NT2/D1 (cell line): ENCODE data around the gene VAMP1.

ENCODE experiments used
- DNase-seq: peaks from one replicate; pipeline ENCODE4 v3.0.0-alpha.2; 2011; ENCODE audit warnings: low read depth, low spot score
- H3K27me3 ChIP-seq: 2 replicates; pipeline ENCODE4 v1.6.0; 2011; ENCODE audit warnings: mild to moderate bottlenecking; ENCODE audit not compliant: insufficient read length, insufficient read depth
- H3K36me3 ChIP-seq: 2 replicates; pipeline ENCODE4 v1.6.1; 2011; ENCODE audit warnings: mild to moderate bottlenecking, low read length, mixed read lengths; ENCODE audit not compliant: insufficient read depth, insufficient read length
- H3K4me1 ChIP-seq: 2 replicates; pipeline ENCODE4 v1.5.1; 2011; ENCODE audit not compliant: insufficient read depth, insufficient read length
- H3K4me3 ChIP-seq: 2 replicates; pipeline ENCODE4 v1.5.1; 2011; ENCODE audit warnings: low read depth; ENCODE audit not compliant: insufficient read length
- H3K9ac ChIP-seq: 2 replicates; pipeline ENCODE4 v1.6.0; 2011; ENCODE audit warnings: low read depth; ENCODE audit not compliant: insufficient read length
- H3K9me3 ChIP-seq: 2 replicates; pipeline ENCODE4 v1.5.1; 2011; ENCODE audit warnings: mild to moderate bottlenecking, low read length; ENCODE audit not compliant: insufficient read depth
- SUZ12 ChIP-seq: IDR thresholded peaks from 2 replicates; pipeline ENCODE4 v1.6.1; 2011; ENCODE audit not compliant: insufficient read length, insufficient read depth; ENCODE audit errors: extremely low read depth
- YY1 ChIP-seq: IDR thresholded peaks from 2 replicates; pipeline ENCODE4 v1.6.1; 2011; ENCODE audit not compliant: insufficient read length, insufficient read depth
- ZNF274 ChIP-seq: IDR thresholded peaks from 2 replicates; pipeline ENCODE4 v1.6.1; 2011; ENCODE audit warnings: mild to moderate bottlenecking, low read depth, low read length

The VAMP1 gene

GRCh38 chr12:6452245-6452943, 18.1 kb downstream of the VAMP1 start:
- Histone ChIP-seq H3K36me3 (peaks cover 23% of the 10 kb centered on the region), H3K4me3 (peak overlapping the region; percentile 42), H3K27me3 (no peaks in the 10 kb centered on the region), H3K9me3 (no peaks in the 10 kb centered on the region), H3K9ac (peak overlapping the region; percentile 86), H3K4me1 (peaks cover 26% of the 10 kb centered on the region)
- no peak for TF ChIP-seq ZNF274
- TF ChIP-seq SUZ12 = no peak
- no peak for TF ChIP-seq YY1
- no peak for DNase-seq

- no peaks in the 10 kb centered on the region for H3K9me3 ChIP-seq
- H3K4me1 ChIP-seq = peaks cover 26% of the 10 kb centered on the region
- H3K9ac ChIP-seq = peak within 1 kb of the TSS; percentile 86
- TF ChIP-seq SUZ12 (no peak), YY1 (peak; percentile 42)
- peak; percentile 48 for DNase-seq
- H3K4me3 ChIP-seq = peak within 1 kb of the TSS; percentile 42
- peaks cover 20% of the 10 kb centered on the region for H3K36me3 ChIP-seq
- no peaks in the 10 kb centered on the region for H3K27me3 ChIP-seq
Measured at GRCh38 chr12:6451348-6452244, 18.9 kb downstream of the VAMP1 start, which contains the start of gene TAPBPL. TSS of gene TAPBPL (plus strand) at chr12:6452042. CDS start at chr12:6452249, 207 bp downstream.

- peak overlapping the region; percentile 42 for H3K4me3 ChIP-seq
- peak; percentile 84 for DNase-seq
- H3K9me3 ChIP-seq = no peaks in the 10 kb centered on the region
- peaks cover 26% of the 10 kb centered on the region for H3K36me3 ChIP-seq
- H3K4me1 ChIP-seq = peaks cover 26% of the 10 kb centered on the region
- H3K9ac ChIP-seq = peak overlapping the region; percentile 86
- H3K27me3 ChIP-seq = no peaks in the 10 kb centered on the region
- TF ChIP-seq YY1 = no peak
Measured at GRCh38 chr12:6450869-6451347, 19.6 kb downstream of the VAMP1 start.

- H3K4me1 ChIP-seq = peaks cover 26% of the 10 kb centered on the region
- DNase-seq = no peak
- H3K9me3 ChIP-seq = no peaks in the 10 kb centered on the region
- no peak for TF ChIP-seq ZNF274
- no peak for TF ChIP-seq SUZ12
- TF ChIP-seq YY1 = no peak
- H3K9ac ChIP-seq = peak overlapping the region; percentile 86
- H3K4me3 ChIP-seq = peak overlapping the region; percentile 42
- no peaks in the 10 kb centered on the region for H3K27me3 ChIP-seq
- peaks cover 32% of the 10 kb centered on the region for H3K36me3 ChIP-seq
Measured at GRCh38 chr12:6450091-6450868, 20.2 kb downstream of the VAMP1 start.

GRCh38 chr12:6444704-6445688, 25.5 kb downstream of the VAMP1 start, which contains the start of gene CD27:
TSS of gene CD27 (plus strand) at chr12:6444955. CDS start at chr12:6445096, 141 bp downstream.
- Histone ChIP-seq H3K9me3 (no peaks in the 10 kb centered on the region), H3K4me1 (peaks cover 4% of the 10 kb centered on the region), H3K36me3 (peaks cover 27% of the 10 kb centered on the region), H3K9ac (no peak within 1 kb of the TSS), H3K4me3 (no peak within 1 kb of the TSS), H3K27me3 (no peaks in the 10 kb centered on the region)
- DNase-seq = no peak
- TF ChIP-seq ZNF274 = no peak
- no peak for TF ChIP-seq YY1
- no peak for TF ChIP-seq SUZ12

- TF ChIP-seq SUZ12 (no peak), YY1 (no peak), ZNF274 (no peak)
- H3K9ac ChIP-seq = no peak overlapping the region
- H3K9me3 ChIP-seq = no peaks in the 10 kb centered on the region
- H3K36me3 ChIP-seq = peaks cover 27% of the 10 kb centered on the region
- no peak overlapping the region for H3K4me3 ChIP-seq
- peaks cover 2% of the 10 kb centered on the region for H3K4me1 ChIP-seq
- no peak for DNase-seq
- no peaks in the 10 kb centered on the region for H3K27me3 ChIP-seq
Measured at GRCh38 chr12:6444031-6444430, 26.4 kb downstream of the VAMP1 start.
